Measurements from ENCODE around the gene RAD51B.

Gene RAD51B

GRCh38 chr14:68173227-68173972 is 353.8 kb downstream of the RAD51B start:
- no peak for TF ChIP-seq CTCF (IDR thresholded peaks at IDR 0.05; ENCODE audit: low read depth, low read length)
- no peaks in the 10 kb centered on the region for H3K9me3 ChIP-seq
- no peak for DNase-seq
- peaks cover 11% of the 10 kb centered on the region; the same call in 1 of the 2 replicates for H3K27me3 ChIP-seq
- no peaks in the 10 kb centered on the region for H3K36me3 ChIP-seq
- no peak overlapping the region for H3K4me3 ChIP-seq (ENCODE audit: low read depth, low read length)
- no peaks in the 10 kb centered on the region; the same call in 1 of the 2 replicates for H3K4me1 ChIP-seq

DNA sequence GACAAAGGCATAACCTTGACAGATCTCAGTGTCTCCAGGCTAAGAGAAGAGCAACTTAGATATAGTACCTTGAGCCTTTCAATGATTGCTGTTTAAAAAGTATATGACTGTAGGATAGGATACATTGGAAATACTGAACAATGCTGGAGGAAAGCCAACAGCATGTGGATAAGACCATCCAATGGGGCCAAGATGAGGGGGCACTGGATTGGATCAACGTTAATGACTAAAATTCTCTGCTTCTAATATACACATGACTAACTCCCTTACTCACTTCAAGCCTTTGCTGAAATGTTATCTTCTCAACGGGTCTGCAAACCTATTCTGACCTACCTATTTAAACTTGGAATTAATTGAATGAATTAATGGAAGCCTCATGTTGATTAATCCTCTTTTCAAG is 354.9 kb downstream of the RAD51B start:
- no peak for DNase-seq

DNA sequence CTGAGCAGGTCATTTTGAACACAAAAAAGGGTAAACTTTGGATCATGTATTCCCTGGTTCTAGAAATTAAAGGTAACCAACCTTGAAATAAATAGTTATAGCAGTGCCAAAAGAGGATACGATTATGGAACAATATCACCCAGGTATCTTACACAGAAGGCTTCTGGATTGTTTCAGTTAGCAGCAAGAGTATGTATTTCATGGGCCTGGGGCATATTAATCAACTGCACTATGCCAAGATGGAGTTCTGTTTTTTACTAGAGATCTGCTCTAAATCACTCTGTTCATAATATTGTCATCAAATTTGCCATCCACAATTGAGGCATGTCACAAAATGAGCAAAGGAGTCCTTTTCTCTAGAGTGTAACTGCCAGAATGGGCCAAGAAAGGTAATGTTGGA is 357.1 kb downstream of the RAD51B start:
- no peak for TF ChIP-seq CTCF (IDR thresholded peaks at IDR 0.05; ENCODE audit: low read depth, low read length)
- Histone ChIP-seq H3K9me3 (no peaks in the 10 kb centered on the region), H3K36me3 (no peaks in the 10 kb centered on the region), H3K4me3 (ENCODE audit: low read depth, low read length) (no peak overlapping the region), H3K4me1 (no peaks in the 10 kb centered on the region), H3K27me3 (peaks cover 22% of the 10 kb centered on the region)
- DNase-seq, result no peak

More for the DNA sequence above, 354.9 kb downstream of the RAD51B start:
- no peaks in the 10 kb centered on the region for H3K36me3 ChIP-seq
- no peak overlapping the region for H3K4me3 ChIP-seq (ENCODE audit: low read depth, low read length)
- no peak for TF ChIP-seq CTCF (IDR thresholded peaks at IDR 0.05; ENCODE audit: low read depth, low read length)
- H3K27me3 ChIP-seq, result peaks cover 16% of the 10 kb centered on the region; the same call in 1 of the 2 replicates
- H3K9me3 ChIP-seq, result no peaks in the 10 kb centered on the region
- H3K4me1 ChIP-seq, result no peaks in the 10 kb centered on the region

GRCh38 chr14:68177728-68178127 is 358.1 kb downstream of the RAD51B start:
- Histone ChIP-seq H3K4me3 (ENCODE audit: low read depth, low read length) (no peak overlapping the region), H3K9me3 (no peaks in the 10 kb centered on the region), H3K27me3 (peaks cover 22% of the 10 kb centered on the region), H3K36me3 (no peaks in the 10 kb centered on the region), H3K4me1 (no peaks in the 10 kb centered on the region)
- TF ChIP-seq CTCF (IDR thresholded peaks at IDR 0.05; ENCODE audit: low read depth, low read length), result no peak
- DNase-seq, result no peak

DNA sequence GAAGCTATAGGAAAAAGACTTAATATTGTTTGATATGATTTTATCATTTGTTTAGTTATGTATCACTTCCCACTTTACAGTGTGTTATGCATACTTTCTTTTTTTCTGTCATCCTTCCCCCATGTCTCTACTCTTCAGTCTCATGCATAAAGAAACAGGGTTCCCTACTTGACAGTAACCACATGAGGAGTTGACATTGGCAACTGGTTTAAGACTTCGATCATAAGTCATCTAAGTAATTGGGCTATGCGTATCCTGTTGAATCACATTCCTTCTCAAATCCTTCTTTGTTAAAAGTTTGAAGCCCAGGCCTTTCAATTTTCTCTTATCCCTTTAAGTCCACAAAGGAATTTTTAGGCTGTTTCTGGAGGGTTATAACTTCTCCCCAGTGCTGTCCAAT is 358.7 kb downstream of the RAD51B start:
- no peak for DNase-seq

More for the DNA sequence above, 358.7 kb downstream of the RAD51B start:
- no peaks in the 10 kb centered on the region for H3K4me1 ChIP-seq
- H3K4me3 ChIP-seq (ENCODE audit: low read depth, low read length), result no peak overlapping the region
- H3K36me3 ChIP-seq, result no peaks in the 10 kb centered on the region
- H3K27me3 ChIP-seq, result peaks cover 22% of the 10 kb centered on the region
- no peak for TF ChIP-seq CTCF (IDR thresholded peaks at IDR 0.05; ENCODE audit: low read depth, low read length)
- no peaks in the 10 kb centered on the region for H3K9me3 ChIP-seq

All from BE2C (cell line).